ENCODE data around the gene ATRIP.

GRCh38 chr3:48426401-48426909 is 20.1 kb upstream of the ATRIP start:
- TF ChIP-seq, protein P1, sequence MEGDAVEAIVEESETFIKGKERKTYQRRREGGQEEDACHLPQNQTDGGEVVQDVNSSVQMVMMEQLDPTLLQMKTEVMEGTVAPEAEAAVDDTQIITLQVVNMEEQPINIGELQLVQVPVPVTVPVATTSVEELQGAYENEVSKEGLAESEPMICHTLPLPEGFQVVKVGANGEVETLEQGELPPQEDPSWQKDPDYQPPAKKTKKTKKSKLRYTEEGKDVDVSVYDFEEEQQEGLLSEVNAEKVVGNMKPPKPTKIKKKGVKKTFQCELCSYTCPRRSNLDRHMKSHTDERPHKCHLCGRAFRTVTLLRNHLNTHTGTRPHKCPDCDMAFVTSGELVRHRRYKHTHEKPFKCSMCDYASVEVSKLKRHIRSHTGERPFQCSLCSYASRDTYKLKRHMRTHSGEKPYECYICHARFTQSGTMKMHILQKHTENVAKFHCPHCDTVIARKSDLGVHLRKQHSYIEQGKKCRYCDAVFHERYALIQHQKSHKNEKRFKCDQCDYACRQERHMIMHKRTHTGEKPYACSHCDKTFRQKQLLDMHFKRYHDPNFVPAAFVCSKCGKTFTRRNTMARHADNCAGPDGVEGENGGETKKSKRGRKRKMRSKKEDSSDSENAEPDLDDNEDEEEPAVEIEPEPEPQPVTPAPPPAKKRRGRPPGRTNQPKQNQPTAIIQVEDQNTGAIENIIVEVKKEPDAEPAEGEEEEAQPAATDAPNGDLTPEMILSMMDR (conservative IDR thresholded peaks at IDR 0.05), result no peak
- no peak for TF ChIP-seq EZH2 (IDR thresholded peaks at IDR 0.05; ENCODE audit: low read depth)
